ENCODE data around the gene DMAC2L.

- TF ChIP-seq POLR2AphosphoS5 (IDR thresholded peaks at IDR 0.05; ENCODE audit: low read depth, low read length) (no peak), POLR2A (IDR thresholded peaks at IDR 0.05; ENCODE audit: borderline replicate concordance, extremely low read depth, insufficient read depth, insufficient read length) (no peak), JUND (IDR thresholded peaks at IDR 0.05) (no peak; the same call in 1 of the 2 replicates), CTCF (IDR thresholded peaks at IDR 0.05 in 2 of 3, conservative IDR thresholded peaks at IDR 0.05 in 1 of 3; ENCODE audit: borderline replicate concordance in 1 of 3, insufficient read depth in 1 of 3, low read depth in 2 of 3, low read length in 2 of 3) (peak; percentile 83 to 96 (median 95)), CBX3 (IDR thresholded peaks at IDR 0.05; ENCODE audit: low read depth) (peak; percentile 72), EZH2phosphoT487 (IDR thresholded peaks at IDR 0.05; ENCODE audit: borderline replicate concordance) (no peak), TCF7L2 (IDR thresholded peaks at IDR 0.05; ENCODE audit: borderline replicate concordance, extremely low read depth, insufficient read depth, insufficient read length) (no peak)
These were observed 9.0 kb downstream of the DMAC2L start for GRCh38 chr14:50321009-50321660.
